ENCODE results near the gene THEMIS.
"Not testable (repeated sequence)": the region's sequence is repeated elsewhere in the genome, so short reads cannot be mapped to it uniquely, and the experiment has no call there.

THEMIS gene

DNA sequence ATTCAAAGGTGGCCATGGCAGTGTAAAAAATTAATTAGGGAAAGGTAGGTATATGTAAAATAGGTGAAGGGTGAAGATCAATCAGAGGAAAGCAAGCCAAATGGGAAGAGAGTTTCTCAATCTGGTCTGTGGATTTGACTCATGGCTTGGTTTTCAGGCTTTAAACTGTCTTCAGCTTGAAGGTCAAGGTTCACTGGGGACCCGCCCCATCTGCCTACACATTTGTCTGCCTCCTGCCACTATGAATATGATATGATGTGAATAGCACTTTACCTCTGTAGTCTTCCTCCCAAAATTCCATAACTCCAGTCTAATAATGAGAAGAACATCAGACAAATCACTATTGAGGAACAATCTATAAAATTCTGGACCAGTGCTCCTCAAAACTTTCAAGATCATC is 32.3 kb upstream of the THEMIS start:
- H3K9me3 ChIP-seq (ENCODE audit: control insufficient read depth, low read depth, low read length): peaks cover 6% of the 10 kb centered on the region
- H3K27me3 ChIP-seq (ENCODE audit: control insufficient read depth, insufficient read depth, low read length): no peaks in the 10 kb centered on the region
- no peak overlapping the region for H3K4me3 ChIP-seq (ENCODE audit: low read length)
- no peak overlapping the region for H3K9ac ChIP-seq (ENCODE audit: low read length)
- no peak overlapping the region for H3K27ac ChIP-seq (ENCODE audit: low read length)
- H3K4me1 ChIP-seq (ENCODE audit: control insufficient read depth, low read depth, low read length): no peaks in the 10 kb centered on the region
- no peaks in the 10 kb centered on the region for H3K36me3 ChIP-seq (ENCODE audit: control insufficient read depth, low read depth, low read length)

DNA sequence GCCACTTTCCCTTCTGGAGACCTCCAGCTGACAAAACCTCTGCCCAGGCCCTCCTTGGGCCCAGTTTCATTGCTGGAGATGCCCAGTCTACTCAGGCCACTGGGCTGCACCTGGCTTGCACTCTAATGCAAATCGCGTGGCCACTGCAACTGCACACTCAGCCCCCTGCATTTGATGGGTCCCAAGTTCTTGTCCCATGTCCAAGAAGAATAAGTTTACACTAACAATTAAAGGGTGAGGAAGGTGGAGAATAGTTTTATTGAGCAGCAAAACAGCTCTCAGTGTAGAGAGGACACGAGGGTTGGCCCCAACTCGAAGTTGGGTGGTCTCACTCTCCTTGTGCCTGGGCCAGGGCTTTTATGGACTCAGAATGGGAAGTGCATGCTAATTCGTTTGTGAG is 31.9 kb upstream of the THEMIS start:
- H3K9me3 ChIP-seq (ENCODE audit: control insufficient read depth, low read depth, low read length): peaks cover 6% of the 10 kb centered on the region
- no peak overlapping the region for H3K27ac ChIP-seq (ENCODE audit: low read length)
- no peak overlapping the region for H3K4me3 ChIP-seq (ENCODE audit: low read length)
- H3K9ac ChIP-seq (ENCODE audit: low read length): no peak overlapping the region
- no peaks in the 10 kb centered on the region for H3K27me3 ChIP-seq (ENCODE audit: control insufficient read depth, insufficient read depth, low read length)
- no peaks in the 10 kb centered on the region for H3K4me1 ChIP-seq (ENCODE audit: control insufficient read depth, low read depth, low read length)
- H3K36me3 ChIP-seq (ENCODE audit: control insufficient read depth, low read depth, low read length): no peaks in the 10 kb centered on the region

DNA sequence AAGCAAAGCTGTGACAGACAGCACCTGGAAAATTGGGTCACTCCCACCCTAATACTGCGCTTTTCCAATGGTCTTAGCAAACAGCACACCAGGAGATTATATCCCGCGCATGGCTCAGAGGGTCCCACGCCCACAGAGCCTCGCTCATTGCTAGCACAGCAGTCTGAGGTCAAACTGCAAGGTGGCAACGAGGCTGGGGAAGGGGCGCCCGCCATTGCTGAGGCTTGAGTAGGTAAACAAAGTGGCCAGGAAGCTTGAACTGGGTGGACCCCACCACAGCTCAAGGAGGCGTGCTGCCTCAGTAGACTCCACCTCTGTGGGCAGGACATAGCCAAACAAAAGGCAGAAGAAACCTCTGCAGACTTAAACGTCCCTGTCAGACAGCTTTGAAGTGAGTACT is 25.6 kb upstream of the THEMIS start:
- H3K27me3 ChIP-seq (ENCODE audit: control insufficient read depth, insufficient read depth, low read length); H3K9ac ChIP-seq (ENCODE audit: low read length); H3K27ac ChIP-seq (ENCODE audit: low read length); H3K4me3 ChIP-seq (ENCODE audit: low read length); H3K9me3 ChIP-seq (ENCODE audit: control insufficient read depth, low read depth, low read length); H3K4me1 ChIP-seq (ENCODE audit: control insufficient read depth, low read depth, low read length); H3K36me3 ChIP-seq (ENCODE audit: control insufficient read depth, low read depth, low read length): not testable (repeated sequence)

DNA sequence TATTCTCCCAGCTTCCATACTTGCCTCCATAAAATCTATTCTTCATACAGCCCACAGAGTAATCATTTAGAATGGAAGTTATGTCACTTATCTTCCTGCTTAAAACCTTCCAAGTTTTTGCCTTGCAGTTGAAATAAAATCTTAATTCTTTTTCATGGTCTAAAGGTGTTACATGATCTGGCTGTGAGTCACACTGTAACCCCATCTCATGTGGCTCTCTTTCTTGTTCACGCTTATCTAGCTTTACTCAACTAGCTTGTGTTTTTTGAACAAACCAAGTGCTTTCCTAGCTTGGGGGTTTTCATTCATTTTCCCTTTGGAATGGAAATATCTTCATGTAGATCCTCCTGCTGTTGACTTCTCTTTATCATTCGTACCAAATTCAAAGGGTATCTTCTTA is 23.6 kb upstream of the THEMIS start:
- Histone ChIP-seq H3K27ac (ENCODE audit: low read length) (no peak overlapping the region), H3K4me1 (ENCODE audit: control insufficient read depth, low read depth, low read length) (no peaks in the 10 kb centered on the region), H3K27me3 (ENCODE audit: control insufficient read depth, insufficient read depth, low read length) (no peaks in the 10 kb centered on the region), H3K4me3 (ENCODE audit: low read length) (no peak overlapping the region), H3K36me3 (ENCODE audit: control insufficient read depth, low read depth, low read length) (no peaks in the 10 kb centered on the region), H3K9me3 (ENCODE audit: control insufficient read depth, low read depth, low read length) (no peaks in the 10 kb centered on the region), H3K9ac (ENCODE audit: low read length) (no peak overlapping the region)

DNA sequence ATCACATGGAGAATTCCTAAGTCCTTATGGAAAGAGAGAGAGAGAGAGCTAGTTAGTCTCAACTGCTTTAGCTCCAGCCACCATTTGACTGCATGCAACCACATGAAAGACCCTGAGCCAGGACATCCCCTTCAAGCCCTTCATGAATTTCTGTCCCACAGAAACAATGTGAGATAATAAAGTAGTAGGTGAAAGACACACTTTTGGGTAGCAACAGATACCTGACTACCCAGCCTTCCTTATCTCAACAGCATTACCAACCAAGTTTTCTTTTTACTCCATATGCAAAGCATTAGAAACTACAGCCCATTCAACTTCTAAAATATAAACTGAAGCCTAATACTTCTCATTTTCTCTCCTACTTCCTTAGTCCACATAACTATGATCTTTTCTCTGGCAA is 23.2 kb upstream of the THEMIS start:
- Histone ChIP-seq H3K27me3 (ENCODE audit: control insufficient read depth, insufficient read depth, low read length) (no peaks in the 10 kb centered on the region), H3K9ac (ENCODE audit: low read length) (no peak overlapping the region), H3K4me3 (ENCODE audit: low read length) (no peak overlapping the region)

DNA sequence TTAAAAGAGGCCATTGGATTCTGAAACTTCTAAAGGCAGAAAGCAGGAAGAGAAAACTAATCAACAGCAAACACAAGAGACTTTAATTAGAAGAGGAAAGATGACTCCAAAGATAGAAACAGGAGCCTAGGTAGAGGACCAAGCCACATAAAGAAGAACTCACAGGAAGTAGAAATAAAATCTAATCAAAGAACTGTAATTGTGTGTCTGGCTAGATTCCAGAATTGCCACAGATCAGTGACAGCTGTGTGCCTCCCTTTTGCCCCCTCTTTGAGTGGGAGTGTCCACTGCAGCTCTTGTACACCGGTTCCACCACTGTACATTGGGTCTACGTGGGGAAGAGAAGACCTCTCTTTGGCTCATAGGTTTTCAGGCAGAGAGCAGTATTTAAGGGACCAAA is 22.3 kb upstream of the THEMIS start:
- Histone ChIP-seq H3K27ac (ENCODE audit: low read length) (no peak overlapping the region), H3K36me3 (ENCODE audit: control insufficient read depth, low read depth, low read length) (no peaks in the 10 kb centered on the region), H3K9me3 (ENCODE audit: control insufficient read depth, low read depth, low read length) (no peaks in the 10 kb centered on the region), H3K4me1 (ENCODE audit: control insufficient read depth, low read depth, low read length) (no peaks in the 10 kb centered on the region), H3K4me3 (ENCODE audit: low read length) (no peak overlapping the region), H3K9ac (ENCODE audit: low read length) (no peak overlapping the region), H3K27me3 (ENCODE audit: control insufficient read depth, insufficient read depth, low read length) (no peaks in the 10 kb centered on the region)

More for the DNA sequence above, 23.2 kb upstream of the THEMIS start:
- Histone ChIP-seq H3K27ac (ENCODE audit: low read length) (no peak overlapping the region), H3K9me3 (ENCODE audit: control insufficient read depth, low read depth, low read length) (no peaks in the 10 kb centered on the region), H3K36me3 (ENCODE audit: control insufficient read depth, low read depth, low read length) (no peaks in the 10 kb centered on the region), H3K4me1 (ENCODE audit: control insufficient read depth, low read depth, low read length) (no peaks in the 10 kb centered on the region)

DNA sequence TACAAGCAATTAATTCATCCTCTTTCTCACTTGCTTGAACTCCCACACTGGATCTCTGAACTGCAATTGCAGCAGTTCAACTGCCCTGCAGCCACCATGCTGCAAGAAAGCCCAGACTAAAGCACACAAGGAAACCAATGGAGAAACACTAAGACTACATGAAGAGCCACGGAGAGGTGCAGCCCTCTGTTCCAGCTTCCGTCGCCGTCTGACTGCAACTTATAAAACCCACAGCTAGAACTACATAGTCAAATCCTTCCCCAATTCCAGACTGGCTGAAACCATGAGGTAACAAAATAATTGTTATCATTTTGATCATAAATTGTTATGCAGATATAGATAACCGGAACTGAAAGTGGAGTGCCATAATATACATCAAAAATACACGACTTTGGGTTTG is 21.1 kb upstream of the THEMIS start:
- Histone ChIP-seq H3K9me3 (ENCODE audit: control insufficient read depth, low read depth, low read length) (no peaks in the 10 kb centered on the region), H3K9ac (ENCODE audit: low read length) (no peak overlapping the region), H3K36me3 (ENCODE audit: control insufficient read depth, low read depth, low read length) (no peaks in the 10 kb centered on the region), H3K27me3 (ENCODE audit: control insufficient read depth, insufficient read depth, low read length) (no peaks in the 10 kb centered on the region), H3K4me3 (ENCODE audit: low read length) (no peak overlapping the region), H3K27ac (ENCODE audit: low read length) (no peak overlapping the region), H3K4me1 (ENCODE audit: control insufficient read depth, low read depth, low read length) (no peaks in the 10 kb centered on the region)

DNA sequence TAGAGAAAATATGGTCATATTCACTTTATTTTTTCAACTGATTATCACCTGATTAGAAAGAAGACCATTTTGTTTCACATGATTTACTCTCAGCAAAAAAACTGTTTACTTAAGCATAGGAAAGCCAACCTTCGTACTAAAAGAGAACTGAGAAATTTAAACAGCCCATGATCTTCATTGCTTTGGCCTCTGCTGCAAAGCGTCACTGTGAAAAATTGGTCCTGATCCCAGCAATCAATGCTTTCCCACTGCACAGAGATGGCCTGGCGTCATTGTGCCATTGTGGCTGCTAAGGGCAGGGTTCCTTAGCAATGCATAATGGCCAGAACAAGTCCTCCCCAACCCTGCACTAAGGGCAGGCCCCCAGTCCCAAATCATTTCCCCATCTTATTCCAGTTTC is 19.9 kb upstream of the THEMIS start:
- Histone ChIP-seq H3K27me3 (ENCODE audit: control insufficient read depth, insufficient read depth, low read length) (no peaks in the 10 kb centered on the region), H3K4me3 (ENCODE audit: low read length) (no peak overlapping the region), H3K36me3 (ENCODE audit: control insufficient read depth, low read depth, low read length) (no peaks in the 10 kb centered on the region), H3K4me1 (ENCODE audit: control insufficient read depth, low read depth, low read length) (no peaks in the 10 kb centered on the region), H3K27ac (ENCODE audit: low read length) (no peak overlapping the region), H3K9ac (ENCODE audit: low read length) (no peak overlapping the region), H3K9me3 (ENCODE audit: control insufficient read depth, low read depth, low read length) (no peaks in the 10 kb centered on the region)

DNA sequence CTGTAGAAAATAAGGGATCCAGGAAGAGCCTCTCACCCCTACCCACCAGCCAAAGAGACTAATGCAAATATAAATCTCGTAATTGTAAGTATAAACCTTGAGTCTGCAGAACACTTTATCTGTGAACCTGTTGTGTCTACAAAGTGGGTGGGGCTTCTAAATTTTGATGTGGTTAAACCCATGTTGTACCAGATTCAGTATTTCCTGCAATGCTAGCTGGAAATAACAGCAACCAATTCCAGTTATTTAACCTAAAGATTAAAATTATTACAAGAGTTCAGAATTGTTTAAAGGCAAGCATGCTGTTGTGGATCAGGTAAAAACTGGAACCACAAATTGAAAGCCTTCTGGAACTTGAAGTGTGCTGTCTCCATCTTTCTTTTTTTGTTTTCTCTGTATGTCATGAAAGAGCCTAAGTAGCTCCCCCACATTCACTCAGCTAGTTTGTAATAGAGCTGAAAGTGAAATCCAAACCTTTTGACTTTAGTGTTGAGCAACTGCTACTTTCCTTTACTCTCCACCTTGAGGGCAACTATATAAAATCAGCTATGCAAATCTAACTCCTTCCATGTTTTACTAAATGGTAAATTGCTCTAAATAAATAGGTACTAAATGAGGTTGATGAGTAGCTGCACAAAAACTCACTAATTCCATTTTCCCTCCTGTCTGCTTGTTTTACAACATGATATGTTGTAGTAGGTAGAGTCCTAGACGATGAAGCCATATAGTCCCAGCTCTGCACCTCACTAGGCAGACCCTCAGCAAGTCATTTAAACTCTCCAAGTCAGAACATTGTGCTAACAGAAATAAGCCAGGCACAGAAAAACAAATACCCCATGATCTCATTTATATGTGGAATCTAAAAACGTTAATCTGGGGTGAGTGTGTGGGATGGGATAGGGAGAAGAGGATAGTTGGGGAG is 17.9 kb upstream of the THEMIS start:
- H3K9me3 ChIP-seq (ENCODE audit: control insufficient read depth, low read depth, low read length): no peaks in the 10 kb centered on the region
- no peak overlapping the region for H3K27ac ChIP-seq (ENCODE audit: low read length)
- no peak overlapping the region for H3K9ac ChIP-seq (ENCODE audit: low read length)
- H3K27me3 ChIP-seq (ENCODE audit: control insufficient read depth, insufficient read depth, low read length): no peaks in the 10 kb centered on the region
- no peaks in the 10 kb centered on the region for H3K36me3 ChIP-seq (ENCODE audit: control insufficient read depth, low read depth, low read length)
- no peaks in the 10 kb centered on the region for H3K4me1 ChIP-seq (ENCODE audit: control insufficient read depth, low read depth, low read length)
- H3K4me3 ChIP-seq (ENCODE audit: low read length): no peak overlapping the region

DNA sequence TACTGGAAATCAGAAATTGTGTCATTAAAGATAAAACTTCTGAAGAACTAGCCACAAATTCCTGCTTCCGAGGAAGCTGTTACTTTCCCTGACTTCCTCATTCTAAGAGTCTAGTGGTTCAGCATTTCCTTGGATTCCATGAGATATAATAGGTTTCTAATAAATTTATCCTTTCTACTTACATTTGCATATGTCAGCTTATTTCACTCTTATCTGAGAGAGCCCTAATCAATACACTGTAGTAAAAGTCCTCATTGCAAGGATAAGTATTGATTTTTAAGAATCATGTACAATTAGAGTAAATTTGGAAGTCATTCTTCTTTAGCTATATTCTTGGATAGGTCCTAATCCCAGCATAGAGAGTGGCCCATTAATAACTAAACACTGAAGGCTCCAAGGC is 16.9 kb upstream of the THEMIS start:
- H3K36me3 ChIP-seq (ENCODE audit: control insufficient read depth, low read depth, low read length): no peaks in the 10 kb centered on the region
- H3K4me1 ChIP-seq (ENCODE audit: control insufficient read depth, low read depth, low read length): no peaks in the 10 kb centered on the region
- no peak overlapping the region for H3K9ac ChIP-seq (ENCODE audit: low read length)
- H3K27me3 ChIP-seq (ENCODE audit: control insufficient read depth, insufficient read depth, low read length): no peaks in the 10 kb centered on the region
- H3K4me3 ChIP-seq (ENCODE audit: low read length): no peak overlapping the region
- H3K27ac ChIP-seq (ENCODE audit: low read length): no peak overlapping the region
- no peaks in the 10 kb centered on the region for H3K9me3 ChIP-seq (ENCODE audit: control insufficient read depth, low read depth, low read length)

DNA sequence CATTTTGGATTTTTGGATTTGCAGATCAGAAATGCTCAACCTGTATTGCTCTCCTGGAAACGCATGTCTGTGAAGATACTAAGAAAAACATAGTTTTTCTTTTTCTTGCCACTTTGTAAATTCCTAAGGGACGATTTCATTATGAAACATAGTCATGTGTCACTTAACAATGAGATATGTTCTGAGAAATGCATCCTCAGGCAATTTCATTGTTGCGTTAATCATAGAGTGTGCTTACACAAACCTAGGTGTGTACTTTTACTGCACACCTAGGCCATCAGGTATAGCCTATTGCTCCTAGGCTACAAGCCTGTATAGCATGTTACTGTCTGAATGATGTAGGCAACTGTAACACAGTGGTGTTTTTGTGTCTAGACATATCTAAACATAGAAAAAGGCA is 13.4 kb upstream of the THEMIS start:
- Histone ChIP-seq H3K4me1 (ENCODE audit: control insufficient read depth, low read depth, low read length) (no peaks in the 10 kb centered on the region), H3K27ac (ENCODE audit: low read length) (no peak overlapping the region), H3K27me3 (ENCODE audit: control insufficient read depth, insufficient read depth, low read length) (no peaks in the 10 kb centered on the region), H3K36me3 (ENCODE audit: control insufficient read depth, low read depth, low read length) (no peaks in the 10 kb centered on the region), H3K9me3 (ENCODE audit: control insufficient read depth, low read depth, low read length) (no peaks in the 10 kb centered on the region), H3K9ac (ENCODE audit: low read length) (no peak overlapping the region), H3K4me3 (ENCODE audit: low read length) (no peak overlapping the region)

DNA sequence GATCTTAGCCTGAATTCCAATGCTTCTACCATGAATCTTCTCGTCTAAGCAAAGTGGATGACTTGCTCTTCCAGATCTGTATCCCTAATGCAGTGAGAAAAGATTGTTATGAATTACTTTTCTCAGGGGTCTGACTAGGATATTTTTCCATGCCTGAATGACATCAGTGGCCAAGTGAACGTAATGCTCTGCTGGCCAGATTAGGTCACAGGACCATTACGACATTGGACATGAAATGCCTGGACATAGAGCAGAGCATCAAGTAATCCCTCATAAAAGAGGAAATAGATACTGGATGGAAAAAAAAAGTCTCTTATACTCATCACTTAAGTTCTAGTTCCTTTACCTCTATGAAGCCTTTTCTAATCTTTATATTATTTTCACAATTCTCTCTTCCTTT is 12.1 kb upstream of the THEMIS start:
- Histone ChIP-seq H3K9ac (ENCODE audit: low read length) (no peak overlapping the region), H3K36me3 (ENCODE audit: control insufficient read depth, low read depth, low read length) (no peaks in the 10 kb centered on the region), H3K27ac (ENCODE audit: low read length) (no peak overlapping the region), H3K27me3 (ENCODE audit: control insufficient read depth, insufficient read depth, low read length) (no peaks in the 10 kb centered on the region), H3K4me3 (ENCODE audit: low read length) (no peak overlapping the region), H3K9me3 (ENCODE audit: control insufficient read depth, low read depth, low read length) (no peaks in the 10 kb centered on the region), H3K4me1 (ENCODE audit: control insufficient read depth, low read depth, low read length) (no peaks in the 10 kb centered on the region)

Measured in iPS-18a (cell line).